ENCODE data around the gene CASP5. TPM values are rescaled to one million over a fixed set of nuclear protein-coding genes. Genes with fewer than 3 reads are reported as not detected.

Gene CASP5
- total and polyA plus RNA-seq, 2 of the 4 experiments (the other 2 are of a cell fraction), result not detected

- CTCF ChIA-PET, result interaction anchor here (0.6 kb wide), 1 partner anchor 662 kb away, joined by 3 read pairs; no protein-coding TSS in a partner anchor
- no TSS peak for BruUV-seq (replicated peaks)
- Histone ChIP-seq H3K23ac (ENCODE audit: low read depth, low read length) (no peak overlapping the region), H4K20me1 (ENCODE audit: insufficient read depth, low read length) (no peaks in the 10 kb centered on the region), H3K4ac (ENCODE audit: low read depth, low read length) (no peak overlapping the region), H3K14ac (replicated peaks; ENCODE audit: low read depth, low read length) (no peak overlapping the region), H4K91ac (ENCODE audit: insufficient read depth, low read depth, low read length) (no peak overlapping the region), H3K9ac (ENCODE audit: low read depth, low read length) (no peak overlapping the region), H3K9me1 (ENCODE audit: insufficient read depth, low read length) (0 out of 2 replicates have a peak, but pooled peaks cover under 1% of the 10 kb centered on the region), H3K27me3 (ENCODE audit: control insufficient read depth, insufficient read depth, low read length) (no peaks in the 10 kb centered on the region), H3K4me2 (ENCODE audit: low read depth, low read length) (no peak overlapping the region), H4K5ac (ENCODE audit: low read depth, low read length) (no peak overlapping the region), H3K56ac (ENCODE audit: extremely low read depth, insufficient read depth, low read length) (no peak overlapping the region), H3K18ac (ENCODE audit: low read depth, low read length) (no peak overlapping the region), H4K8ac (ENCODE audit: low read depth in 2 of 2, low read length in 2 of 2) (no peak overlapping the region), H3K4me1 (ENCODE audit: control insufficient read depth, insufficient read depth, low read length) (0 out of 2 replicates have a peak, but pooled peaks cover 1% of the 10 kb centered on the region), H3K36me3 (ENCODE audit: control insufficient read depth, insufficient read depth, low read length) (no peaks in the 10 kb centered on the region), H2AK9ac (replicated peaks; ENCODE audit: low read depth, low read length, poor library complexity) (no peak overlapping the region), H2BK5ac (ENCODE audit: low read depth, low read length, poor library complexity, severe bottlenecking) (no peak overlapping the region), H2AK5ac (ENCODE audit: low read depth, low read length) (no peak overlapping the region), H2BK15ac (ENCODE audit: low read depth, low read length) (no peak overlapping the region), H2BK120ac (ENCODE audit: low read depth, low read length) (no peak overlapping the region), H2AFZ (replicated peaks; ENCODE audit: low read length, poor library complexity) (no peak overlapping the region), H2BK20ac (ENCODE audit: low read depth, low read length) (no peak overlapping the region), H3K27ac (ENCODE audit: insufficient read depth, low read length) (no peak overlapping the region), H3K79me1 (ENCODE audit: low read depth in 1 of 2, low read length in 2 of 2) (no peaks in the 10 kb centered on the region), H3K9me3 (ENCODE audit: control insufficient read depth, insufficient read depth, low read length) (no peaks in the 10 kb centered on the region), H3K4me3 (ENCODE audit: insufficient read depth, low read depth, low read length) (no peak overlapping the region)
- POLR2A ChIA-PET (ENCODE audit: unreplicated experiment), result no interaction called here
- intact Hi-C loops (cut with micrococcal nuclease), result no loop called here
- in situ Hi-C loops (cut with MboI; ENCODE audit: low sequenced_read_pairs), result no loop called here
- WGBS, 2 experiments (ENCODE audit: extremely low coverage in 2 of 2, insufficient read length in 1 of 2), result 100% methylated on average over 3 of the region's 6 CpGs; no CpG with 5 or more reads in 1 of the 2 experiments
- dilution Hi-C loops (cut with HindIII; ENCODE audit: low sequenced_read_pairs, unreplicated experiment), result no loop called here
- DNase-seq (no peak), ATAC-seq (ENCODE audit: low read depth) (no peak)
- no peak for TF ChIP-seq BHLHE40 (IDR thresholded peaks at IDR 0.05; ENCODE audit: low read depth, low read length)
- TF ChIP-seq NFE2L2 (IDR thresholded peaks at IDR 0.05; ENCODE audit: low read depth, low read length), result no peak
- TF ChIP-seq MAFK (IDR thresholded peaks at IDR 0.05; ENCODE audit: low read depth, low read length), result no peak
- TF ChIP-seq MXI1 (IDR thresholded peaks at IDR 0.05; ENCODE audit: borderline replicate concordance, low read depth, low read length), result no peak
- TF ChIP-seq USF2 (IDR thresholded peaks at IDR 0.05; ENCODE audit: low read depth, low read length), result no peak
- no peak for TF ChIP-seq CHD1 (IDR thresholded peaks at IDR 0.05; ENCODE audit: low read depth, low read length)
- no peak for TF ChIP-seq RCOR1 (IDR thresholded peaks at IDR 0.05; ENCODE audit: insufficient replicate concordance, low read length)
- no peak for TF ChIP-seq MAZ (IDR thresholded peaks at IDR 0.05; ENCODE audit: borderline replicate concordance, low read depth, low read length)
- no peak for TF ChIP-seq CEBPB (IDR thresholded peaks at IDR 0.05; ENCODE audit: low read depth, low read length)
- TF ChIP-seq RAD21 (IDR thresholded peaks at IDR 0.05; ENCODE audit: low read length), result no peak
- no peak for TF ChIP-seq FOS (IDR thresholded peaks at IDR 0.05; ENCODE audit: low read depth, low read length)
- TF ChIP-seq SMC3 (IDR thresholded peaks at IDR 0.05; ENCODE audit: low read depth, low read length), result no peak
- no peak for TF ChIP-seq POLR2A (IDR thresholded peaks at IDR 0.05; ENCODE audit: low read depth, low read length)
- no peak for TF ChIP-seq ELK1 (IDR thresholded peaks at IDR 0.05; ENCODE audit: borderline replicate concordance, low read depth, low read length)
- no peak for TF ChIP-seq RFX5 (IDR thresholded peaks at IDR 0.05; ENCODE audit: low read depth, low read length)
Measured at GRCh38 chr11:104997288-104997687, 25.7 kb downstream of the CASP5 start.

Measured in IMR-90 (cell line).